H1 (cell line): ENCODE measurements around the gene SLC6A6. TPM values are rescaled to one million over a fixed set of nuclear protein-coding genes. Genes with fewer than 3 reads are reported as not detected.

Experiments
- CTCF ChIA-PET: fragments of 300-600 bp; sonication (Branson Sonifier 250); formaldehyde crosslinking; loops from one replicate; lab custom pipeline; 2021; ENCODE audit not compliant: partially characterized antibody; lab: Charles Lee
- POLR2A ChIA-PET: fragments of 300-600 bp; sonication (Branson Sonifier 250); formaldehyde crosslinking; loops from one replicate; lab custom pipeline; 2021; ENCODE audit warnings: inconsistent platforms; ENCODE audit not compliant: partially characterized antibody; lab: Charles Lee
- DNase-seq, 2 experiments: peaks; one replicate each; pipeline versions ENCODE4 v3.0.0 to v3.0.0-alpha.2; 2010 to 2022; ENCODE audit warnings: low spot score in 2 of 2, low read depth in 1 of 2, mixed read lengths in 1 of 2
- FAIRE-seq: peaks from 2 replicates; lab custom pipeline; 2011; peaks lifted over from hg19 to GRCh38; lab: Jason Lieb, UNC
- H2AFZ ChIP-seq: 2 replicates; pipeline ENCODE4 v1.8.1; 2012; ENCODE audit warnings: low read length, inconsistent platforms
- H2AK5ac ChIP-seq: 2 replicates; pipeline ENCODE4 v1.6.1; 2013; ENCODE audit warnings: low read depth, low read length
- H2BK120ac ChIP-seq: replicated peaks from 2 replicates; pipeline ENCODE3; 2013; ENCODE audit warnings: low read depth, low read length, inconsistent platforms
- H2BK12ac ChIP-seq: 2 replicates; pipeline ENCODE4 v1.6.1; 2013; ENCODE audit warnings: low read depth, low read length
- H2BK15ac ChIP-seq: 2 replicates; pipeline ENCODE4 v1.6.1; 2013; ENCODE audit warnings: low read length
- H2BK20ac ChIP-seq: 2 replicates; pipeline ENCODE4 v1.6.1; 2013; ENCODE audit warnings: low read length
- H2BK5ac ChIP-seq: 2 replicates; pipeline ENCODE4 v1.6.1; 2013; ENCODE audit warnings: low read depth, low read length
- H3K14ac ChIP-seq: 2 replicates; pipeline ENCODE4 v1.6.1; 2013; ENCODE audit warnings: inconsistent platforms; ENCODE audit not compliant: insufficient read length
- H3K18ac ChIP-seq: 2 replicates; pipeline ENCODE4 v1.6.1; 2013; ENCODE audit warnings: low read length; ENCODE audit errors: extremely low read depth
- H3K23ac ChIP-seq: 2 replicates; pipeline ENCODE4 v1.6.1; 2013; ENCODE audit warnings: inconsistent platforms; ENCODE audit not compliant: insufficient read length
- H3K23me2 ChIP-seq: 2 replicates; pipeline ENCODE4 v1.6.1; 2013; ENCODE audit warnings: low read depth, low read length
- H3K27ac ChIP-seq: 2 replicates; pipeline ENCODE4 v1.6.1; 2011; ENCODE audit warnings: low read depth, low read length, inconsistent platforms
- H3K27me3 ChIP-seq, 4 experiments: replicated peaks in 1 of 4; 1 replicate in 1 of 4; 2 replicates in 3 of 4; pipeline versions ENCODE4 v1.6.1 to v1.8.1; 2011 to 2013; ENCODE audit warnings: low read length in 3 of 4, mild to moderate bottlenecking in 3 of 4, inconsistent platforms in 2 of 4, mixed read lengths in 2 of 4, moderate library complexity in 1 of 4; ENCODE audit not compliant: control insufficient read depth in 3 of 4, insufficient read depth in 3 of 4; ENCODE audit errors: extremely low read depth in 1 of 4
- H3K36me3 ChIP-seq, 4 experiments: 2 replicates each; pipeline versions ENCODE4 v1.6.1 to v1.8.1; 2011 to 2013; ENCODE audit warnings: mild to moderate bottlenecking in 4 of 4, low read length in 3 of 4, moderate library complexity in 2 of 4, control low read depth in 1 of 4, inconsistent platforms in 1 of 4; ENCODE audit not compliant: insufficient read depth in 4 of 4, control insufficient read depth in 2 of 4
- H3K4ac ChIP-seq: replicated peaks from 2 replicates; pipeline ENCODE3; 2013; ENCODE audit warnings: low read length, low read depth, mixed read lengths, inconsistent platforms; ENCODE audit not compliant: insufficient read length
- H3K4me1 ChIP-seq, 4 experiments: replicated peaks in 1 of 4; 1 replicate in 1 of 4; 2 replicates in 3 of 4; pipeline versions ENCODE4 v1.6.1 to v1.8.1; 2011 to 2013; ENCODE audit warnings: low read length in 3 of 4, inconsistent platforms in 2 of 4, mixed read lengths in 1 of 4; ENCODE audit not compliant: insufficient read depth in 4 of 4, control insufficient read depth in 3 of 4
- H3K4me2 ChIP-seq, 2 experiments: 2 replicates each; pipeline versions ENCODE4 v1.6.1 to v1.8.1; 2011 to 2013; ENCODE audit warnings: low read depth in 2 of 2, low read length in 2 of 2, control low read depth in 1 of 2, inconsistent platforms in 1 of 2, mild to moderate bottlenecking in 1 of 2; ENCODE audit not compliant: insufficient read depth in 1 of 2
- H3K4me3 ChIP-seq, 4 experiments: fragments of 200-600, 300-600 bp in 1 of 4; sonication (generic), shearing (Covaris generic), sonication (Bioruptor Twin) in 1 of 4; 2 replicates each; pipeline versions ENCODE4 v1.5.1 to v1.8.1; 2011 to 2016; ENCODE audit warnings: low read length in 4 of 4, low read depth in 3 of 4, control low read depth in 2 of 4, inconsistent platforms in 2 of 4, mild to moderate bottlenecking in 2 of 4, mixed read lengths in 1 of 4, moderate library complexity in 1 of 4; ENCODE audit not compliant: insufficient read depth in 2 of 4; ENCODE audit errors: extremely low read depth in 1 of 4
- H3K56ac ChIP-seq: replicated peaks from 2 replicates; pipeline ENCODE3; 2013; ENCODE audit warnings: low read depth, mild to moderate bottlenecking, mixed read lengths, low read length, inconsistent platforms; ENCODE audit not compliant: insufficient read length
- H3K79me1 ChIP-seq: 2 replicates; pipeline ENCODE4 v1.6.1; 2013; ENCODE audit warnings: low read depth, low read length, control low read depth
- H3K79me2 ChIP-seq, 2 experiments: 2 replicates each; pipeline versions ENCODE4 v1.6.1 to v1.8.1; 2012 to 2013; ENCODE audit warnings: low read length in 2 of 2, mild to moderate bottlenecking in 2 of 2, inconsistent platforms in 1 of 2; ENCODE audit not compliant: insufficient read depth in 2 of 2, control insufficient read depth in 1 of 2
- H3K9ac ChIP-seq, 4 experiments: replicated peaks in 1 of 4; 1 replicate in 1 of 4; 2 replicates in 3 of 4; pipeline versions ENCODE4 v1.6.1 to v1.8.1; 2011 to 2013; ENCODE audit warnings: low read depth in 3 of 4, low read length in 3 of 4, control low read depth in 2 of 4, mild to moderate bottlenecking in 2 of 4, moderate library complexity in 2 of 4, inconsistent platforms in 1 of 4; ENCODE audit errors: extremely low read depth in 1 of 4
- H3K9me3 ChIP-seq, 2 experiments: 2 replicates each; pipeline versions ENCODE4 v1.6.1 to v1.8.1; 2012 to 2013; ENCODE audit warnings: mild to moderate bottlenecking in 2 of 2, moderate library complexity in 2 of 2, control low read depth in 1 of 2, inconsistent platforms in 1 of 2, low read depth in 1 of 2, low read length in 1 of 2, mixed read lengths in 1 of 2; ENCODE audit not compliant: insufficient read depth in 2 of 2
- H4K20me1 ChIP-seq, 2 experiments: replicated peaks in 1 of 2; 2 replicates each; pipeline versions ENCODE3 to v1.8.1; 2011 to 2013; ENCODE audit warnings: inconsistent platforms in 2 of 2, low read length in 2 of 2, mild to moderate bottlenecking in 1 of 2; ENCODE audit not compliant: insufficient read depth in 2 of 2, control insufficient read depth in 1 of 2
- H4K5ac ChIP-seq: 2 replicates; pipeline ENCODE4 v1.6.1; 2013; ENCODE audit warnings: low read length, low read depth, mixed read lengths, inconsistent platforms; ENCODE audit not compliant: insufficient read length
- H4K8ac ChIP-seq: 2 replicates; pipeline ENCODE4 v1.8.0; 2013; ENCODE audit warnings: mild to moderate bottlenecking, moderate library complexity, low read length, inconsistent platforms; ENCODE audit not compliant: insufficient read depth; ENCODE audit errors: extremely low read depth
- H4K91ac ChIP-seq: replicated peaks from 2 replicates; pipeline ENCODE3; 2013; ENCODE audit warnings: low read length, mixed read lengths, inconsistent platforms; ENCODE audit not compliant: insufficient read length
- CREB1 ChIP-seq: IDR thresholded peaks from 2 replicates; pipeline ENCODE4 v1.6.1; 2012; ENCODE audit warnings: inconsistent platforms
- KDM1A ChIP-seq: fragments of 200-600, 300-600 bp; sonication (generic); IDR thresholded peaks from 2 replicates; pipeline ENCODE4 v1.7.1; 2016; ENCODE audit warnings: mild to moderate bottlenecking, low read length, borderline replicate concordance
- WGBS, 2 experiments: shearing (Covaris generic) in 1 of 2; methylation state at CpG; one replicate each; pipeline versions ENCODE4 v1.1.6 to v1.1.7; 2013 to 2015; ENCODE audit warnings: low lambda C conversion rate in 2 of 2, mixed read lengths in 2 of 2, inconsistent platforms in 1 of 2, low coverage in 1 of 2, missing lambda C conversion rate in 1 of 2; ENCODE audit not compliant: insufficient replicate concordance in 2 of 2, insufficient coverage in 1 of 2, insufficient read length in 1 of 2; ENCODE audit errors: extremely low coverage in 1 of 2, missing lambda C conversion rate in 1 of 2; 5-methylcytosine and 5-hydroxymethylcytosine counted together
- polyA plus RNA-seq, 7 experiments: library from polyadenylated mRNA; depleted of rRNA in 3 of 7; stranded (reverse) in 5 of 7; unstranded in 2 of 7; fragments of >200 nt in 5 of 7; fragments of 200-250 nt in 2 of 7; gene quantifications; 1 replicate in 5 of 7; 2 replicates in 1 of 7; 4 replicates in 1 of 7; pipeline versions ENCODE4 v1.2.1 to v1.2.3, GENCODE V29; 2011 to 2013; ENCODE audit warnings: missing spikeins in 2 of 7, mixed read lengths in 2 of 7
- total RNA-seq: library from RNA; stranded (reverse); fragmentation: NEBNext Ultra II Directional; extraction: Animal tissue kit (Norgen Biotek cat#: 25700); gene quantifications from 2 replicates; pipeline ENCODE4 v1.2.1, GENCODE V29; 2021

The SLC6A6 gene
- total and polyA plus RNA-seq, 2 of the 8 experiments (the other 6 are each of a cell fraction or from before 2014, with no cell fraction given) = 66.2 to 144 TPM

DNA sequence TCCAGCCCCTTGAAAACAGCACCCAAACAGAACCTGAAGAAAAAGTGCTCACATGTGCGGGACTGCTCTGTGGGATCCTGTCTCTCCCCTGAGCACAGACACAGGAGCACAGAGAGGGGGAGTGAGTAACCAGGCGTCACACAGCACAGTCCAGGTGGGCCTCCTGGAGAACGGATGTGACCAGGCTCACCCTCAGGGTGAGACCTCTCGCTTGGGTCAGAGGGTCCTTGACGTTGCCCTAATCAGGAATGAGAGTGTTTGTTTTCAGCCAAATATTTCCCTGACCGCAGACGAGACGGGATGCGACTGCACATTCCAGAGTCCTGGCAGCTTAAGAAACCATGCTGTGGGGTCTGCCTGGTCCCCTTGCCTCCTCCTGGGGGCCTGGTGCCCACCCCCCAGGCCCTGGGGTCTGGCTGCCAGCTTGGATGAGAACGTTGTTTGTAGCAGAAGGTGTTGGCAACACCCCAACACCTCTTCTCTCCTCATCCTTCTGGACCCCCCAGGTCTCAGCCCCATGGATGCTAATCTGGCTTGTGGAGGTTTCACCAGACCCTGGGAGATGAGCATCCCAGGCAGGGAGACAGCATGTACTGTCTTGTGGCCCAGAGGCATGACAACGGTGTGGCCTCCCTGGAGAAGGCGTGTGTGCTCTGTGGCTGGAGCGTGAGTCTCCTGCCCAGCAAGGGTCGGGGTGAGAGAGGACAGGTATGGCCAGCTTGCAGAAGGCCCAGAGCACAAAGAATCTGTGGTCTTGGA is 42.1 kb upstream of the SLC6A6 start:
- no peak overlapping the region for H3K4me2 ChIP-seq
- no peaks in the 10 kb centered on the region for H3K27me3 ChIP-seq
- WGBS, 2 experiments = 85% methylated on average over 14 of the region's 14 CpGs; no CpG with 5 or more reads in 1 of the 2 experiments
- H2BK120ac ChIP-seq = no peak overlapping the region
- no peak for TF ChIP-seq CREB1
- TF ChIP-seq KDM1A = peak; percentile 74; the same call in 1 of the 2 replicates
- H3K79me2 ChIP-seq = no peaks in the 10 kb centered on the region
- H3K56ac ChIP-seq = no peak overlapping the region
- CTCF ChIA-PET = interaction anchor here (0.6 to 1.6 kb wide), 3 partner anchors 85 to 905 kb away, joined by 3 to 5 read pairs (median 3); no protein-coding TSS in a partner anchor
- no peak overlapping the region for H3K23ac ChIP-seq
- H2BK5ac ChIP-seq = no peak overlapping the region
- H4K20me1 ChIP-seq = no peaks in the 10 kb centered on the region
- POLR2A ChIA-PET = no interaction called here
- DNase-seq (no peak), FAIRE-seq (no peak)
- H3K14ac ChIP-seq = no peak overlapping the region
- no peak overlapping the region; the same call in 1 of the 2 replicates for H2BK20ac ChIP-seq
- H4K91ac ChIP-seq = no peak overlapping the region
- 0 out of 2 replicates have a peak overlapping the region, but pooled peaks have one; percentile 19 for H2BK15ac ChIP-seq
- no peak overlapping the region for H3K27ac ChIP-seq
- no peak overlapping the region for H3K4me3 ChIP-seq
- no peaks in the 10 kb centered on the region for H3K79me1 ChIP-seq
- H3K18ac ChIP-seq = no peak overlapping the region
- no peak overlapping the region for H2AK5ac ChIP-seq
- no peaks in the 10 kb centered on the region for H3K9me3 ChIP-seq
- H2BK12ac ChIP-seq = no peak overlapping the region; the same call in 1 of the 2 replicates
- no peak overlapping the region; the same call in 1 of the 2 replicates for H4K8ac ChIP-seq
- no peak overlapping the region for H2AFZ ChIP-seq
- no peak overlapping the region for H4K5ac ChIP-seq
- no peaks in the 10 kb centered on the region for H3K4me1 ChIP-seq
- no peaks in the 10 kb centered on the region for H3K36me3 ChIP-seq
- H3K23me2 ChIP-seq = no peaks in the 10 kb centered on the region
- H3K9ac ChIP-seq = no peak overlapping the region
- no peak overlapping the region for H3K4ac ChIP-seq
